Stimulated activated CD4-positive, alpha-beta T cell treated with anti-CD3 and anti-CD28 coated beads, Interleukin-12 subunit alpha, Interleukin-12 subunit beta, amount 100 ng/mL, for 4 hours (primary cell): ENCODE measurements around the gene SLIT1.
"Not testable (repeated sequence)": the region's sequence is repeated elsewhere in the genome, so short reads cannot be mapped to it uniquely, and the experiment has no call there.

Experiments
- DNase-seq: peaks from one replicate; pipeline ENCODE4 v3.0.0-alpha.2; 2020

SLIT1 gene

GRCh38 chr10:97103316-97104080 is 82.3 kb downstream of the SLIT1 start:
- DNase-seq: no peak

GRCh38 chr10:97102441-97102840 is 83.3 kb downstream of the SLIT1 start:
- no peak for DNase-seq

DNA sequence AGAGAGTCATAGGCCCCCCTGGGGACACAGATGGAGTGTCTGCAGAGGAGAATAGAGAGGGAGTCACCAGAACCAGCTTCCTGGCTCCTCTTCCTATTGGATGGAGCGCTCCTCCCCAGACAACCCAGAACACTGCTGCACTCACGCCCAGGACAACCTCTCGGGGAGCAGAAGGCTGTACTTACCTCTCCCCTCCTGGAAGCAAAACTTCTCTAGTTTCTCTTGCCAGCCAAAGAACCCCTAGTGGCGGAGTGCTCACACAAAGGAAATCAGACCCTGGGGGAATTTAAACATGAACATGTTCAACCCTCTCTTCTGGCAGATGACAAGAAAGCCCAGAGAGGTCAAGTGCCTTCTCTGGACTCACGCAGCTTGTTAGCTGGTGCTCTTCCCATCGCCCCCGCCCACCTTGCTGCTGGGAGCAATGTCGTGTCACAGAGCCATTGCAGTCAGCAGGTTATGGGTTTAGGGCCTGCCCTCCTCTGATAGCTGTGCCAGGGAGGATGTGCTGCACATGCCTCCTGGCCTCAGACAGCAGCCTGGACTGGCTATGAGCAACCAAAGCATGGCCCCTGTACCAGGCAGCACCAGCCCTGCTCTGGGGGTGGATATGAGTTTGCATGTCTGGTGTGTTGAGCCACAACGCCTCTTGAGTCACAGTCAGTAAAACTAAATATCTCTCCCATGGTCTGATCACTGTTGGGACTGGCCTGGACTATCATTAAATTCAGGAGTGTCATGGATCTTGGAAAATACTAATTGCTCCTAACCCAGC is 84.4 kb downstream of the SLIT1 start:
- no peak for DNase-seq

GRCh38 chr10:97100657-97101056 is 85.1 kb downstream of the SLIT1 start:
- no peak for DNase-seq

GRCh38 chr10:97099868-97100267 is 85.9 kb downstream of the SLIT1 start:
- DNase-seq: no peak

GRCh38 chr10:97099089-97099488 is 86.7 kb downstream of the SLIT1 start:
- no peak for DNase-seq

DNA sequence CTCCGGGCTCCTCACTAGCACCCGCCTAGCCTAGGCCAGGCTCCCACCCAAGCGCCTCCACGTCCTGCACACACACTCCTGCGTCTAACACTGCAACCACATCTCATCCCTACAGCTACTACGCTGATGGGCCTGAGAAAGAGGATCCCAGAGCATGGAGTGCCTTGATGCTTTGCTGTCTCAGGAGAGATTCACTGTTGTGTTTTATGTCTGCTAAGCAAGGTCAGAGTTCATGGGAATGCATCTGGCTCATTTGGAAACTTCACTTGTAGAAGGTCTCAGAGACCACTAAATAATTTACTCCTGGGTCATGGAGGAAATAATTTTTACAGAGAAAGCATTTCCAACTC is 88.7 kb downstream of the SLIT1 start:
- no peak for DNase-seq

GRCh38 chr10:97096261-97097083 is 89.3 kb downstream of the SLIT1 start:
- no peak for DNase-seq

GRCh38 chr10:97095701-97096260 is 90.0 kb downstream of the SLIT1 start:
- no peak for DNase-seq

DNA sequence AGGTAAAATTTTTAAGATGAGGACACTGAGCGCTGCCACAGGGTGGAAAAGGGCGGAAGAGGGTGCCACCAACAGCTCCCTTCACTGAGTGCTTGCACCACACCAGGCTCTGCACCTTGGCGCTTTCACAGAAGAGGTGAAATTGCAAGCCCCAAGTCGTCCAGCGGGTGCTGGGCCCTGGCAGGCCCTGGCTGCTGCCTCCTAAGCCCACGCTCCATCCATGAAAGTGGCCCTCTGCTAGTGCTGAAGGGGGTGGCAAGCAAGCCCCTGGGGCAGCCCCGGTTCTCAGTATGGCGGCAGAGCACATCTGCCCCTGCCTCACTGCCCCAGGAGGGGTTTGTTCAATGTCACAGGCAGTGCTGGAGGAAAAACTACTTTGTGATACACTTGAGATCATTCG is 95.1 kb downstream of the SLIT1 start:
- no peak for DNase-seq

- DNase-seq: no peak
These were observed 95.7 kb downstream of the SLIT1 start for GRCh38 chr10:97090035-97090434.

DNA sequence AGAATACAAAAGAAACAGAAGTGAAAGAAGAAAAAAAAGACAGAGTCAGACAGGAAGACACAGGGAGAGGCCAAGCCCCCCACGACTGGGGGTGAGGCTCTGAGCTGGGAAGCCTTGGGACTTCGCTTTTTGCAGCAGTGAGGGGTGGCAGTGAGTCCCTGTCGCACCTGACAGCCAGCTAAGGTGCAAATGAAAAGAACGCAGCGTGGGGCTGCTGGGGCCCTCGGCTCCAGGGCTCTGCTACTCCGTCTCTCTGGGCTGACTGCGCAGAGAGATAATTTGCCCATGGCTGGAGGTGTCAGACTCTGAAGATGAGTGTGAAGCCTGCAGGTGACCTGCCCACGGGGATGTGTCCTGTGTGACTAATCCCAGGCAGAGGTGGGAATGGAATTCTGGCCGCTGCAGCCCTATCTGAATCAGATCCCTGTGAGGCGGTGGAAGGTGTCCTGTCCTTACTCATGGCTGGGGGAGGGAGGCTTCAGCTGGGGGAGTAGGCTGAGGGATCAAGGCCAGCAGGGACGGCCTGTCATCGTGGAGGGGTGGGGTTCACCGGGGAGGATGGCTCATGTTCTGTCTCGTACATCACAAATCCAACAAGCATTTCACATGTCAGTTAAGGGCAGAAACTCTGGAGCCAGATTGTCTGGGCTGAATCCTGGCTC is 96.4 kb downstream of the SLIT1 start:
- DNase-seq: no peak

DNA sequence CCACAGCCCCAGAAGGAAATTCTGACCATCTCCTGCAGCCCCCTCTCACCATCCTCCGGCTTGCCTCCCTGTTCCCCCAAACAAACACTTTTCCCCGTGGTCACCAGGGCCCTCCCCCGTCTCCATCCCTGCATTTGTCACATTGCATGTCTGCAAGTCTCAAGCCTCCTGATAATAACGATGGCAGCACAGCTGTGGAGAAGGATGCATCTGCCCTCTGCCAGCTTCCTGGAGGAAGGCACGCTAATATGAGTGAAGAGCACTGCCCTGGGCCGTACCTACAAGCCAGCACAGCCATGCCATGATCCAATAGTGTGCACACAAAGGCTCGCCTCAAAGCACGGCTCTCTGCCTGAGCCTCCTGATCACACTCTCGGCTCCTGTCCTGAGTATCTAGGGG is 98.5 kb downstream of the SLIT1 start:
- no peak for DNase-seq

- DNase-seq: no peak
These were observed 99.2 kb downstream of the SLIT1 start for GRCh38 chr10:97086530-97086929.

DNA sequence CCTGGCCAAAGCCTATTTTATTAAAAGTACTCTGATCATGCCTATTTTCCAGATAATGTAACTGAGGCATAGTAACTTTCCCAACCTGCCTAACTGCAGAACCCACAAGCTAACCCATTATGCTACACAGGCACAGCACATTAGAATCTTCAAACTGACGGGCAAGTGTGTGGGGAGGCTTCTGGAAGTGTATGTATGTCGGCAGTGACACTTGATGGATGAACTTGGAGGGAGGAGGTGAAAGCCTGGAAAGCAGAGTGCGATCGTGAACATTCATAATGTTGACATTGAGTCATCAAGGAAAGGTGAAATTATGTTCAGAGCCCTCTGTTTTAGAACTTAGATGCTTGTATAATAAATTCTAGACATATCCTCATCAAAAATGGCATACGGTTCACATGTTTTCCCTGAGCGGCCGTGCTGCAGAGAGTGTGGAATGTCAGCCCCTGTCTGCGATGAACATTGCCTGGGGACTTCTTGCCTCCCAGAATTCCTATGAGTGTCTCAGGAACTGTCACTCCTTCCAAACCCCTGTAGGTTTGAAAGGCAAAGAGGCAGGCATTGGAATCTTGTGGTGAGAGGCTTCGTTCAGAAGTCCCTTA is 102.4 kb downstream of the SLIT1 start:
- DNase-seq: no peak

DNA sequence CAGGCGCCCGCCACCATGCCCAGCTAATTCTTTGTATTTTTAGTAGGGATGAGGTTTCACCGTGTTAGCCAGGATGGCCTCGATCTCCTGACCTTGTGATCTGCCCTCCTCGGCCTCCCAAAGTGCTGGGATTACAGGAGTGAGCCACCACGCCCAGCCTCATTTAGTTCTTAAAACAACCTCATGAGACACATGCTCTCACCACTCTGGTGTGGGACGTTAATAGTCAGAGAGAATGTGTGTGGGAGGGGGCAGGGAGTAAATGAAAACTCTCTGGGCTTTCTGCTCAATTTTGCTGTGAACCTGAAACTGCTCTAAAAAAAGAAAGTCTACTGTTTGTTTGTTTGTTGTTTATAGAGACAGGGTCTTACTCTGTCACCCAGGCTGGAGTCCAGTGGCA is 103.2 kb downstream of the SLIT1 start:
- DNase-seq: not testable (repeated sequence)

DNA sequence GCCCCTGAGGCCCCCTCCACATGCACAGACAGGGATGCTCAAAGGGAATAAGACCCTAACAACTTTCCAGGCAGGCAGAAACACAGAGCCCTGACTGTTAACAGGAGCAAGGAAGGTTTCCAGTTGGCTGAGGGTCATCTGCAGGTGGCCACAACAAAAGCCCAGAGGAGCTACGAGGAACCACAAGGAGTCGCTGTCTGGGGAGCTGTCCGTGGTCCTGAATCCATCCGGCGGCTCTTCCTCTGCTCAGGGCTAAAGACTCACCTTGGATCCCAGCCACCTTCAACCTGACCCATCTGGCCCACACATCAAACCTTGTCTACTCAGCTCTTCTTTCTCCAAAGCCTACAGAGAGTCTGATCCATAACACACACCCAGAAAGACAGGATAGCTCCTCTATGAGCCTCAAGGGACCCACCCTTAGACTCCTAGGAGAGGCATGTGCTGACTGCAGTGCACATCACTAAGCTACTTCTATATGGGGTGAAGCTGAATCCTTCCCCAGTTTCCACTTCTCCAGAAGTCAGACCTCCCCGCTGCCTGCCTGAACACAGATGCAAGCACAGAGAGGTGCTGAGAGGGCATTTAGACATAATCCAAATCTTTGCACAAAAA is 104.0 kb downstream of the SLIT1 start:
- DNase-seq: peak; percentile 54

GRCh38 chr10:97080051-97080776 is 105.5 kb downstream of the SLIT1 start:
- DNase-seq: no peak

- no peak for DNase-seq
These were observed 106.3 kb downstream of the SLIT1 start for GRCh38 chr10:97079448-97079847.

DNA sequence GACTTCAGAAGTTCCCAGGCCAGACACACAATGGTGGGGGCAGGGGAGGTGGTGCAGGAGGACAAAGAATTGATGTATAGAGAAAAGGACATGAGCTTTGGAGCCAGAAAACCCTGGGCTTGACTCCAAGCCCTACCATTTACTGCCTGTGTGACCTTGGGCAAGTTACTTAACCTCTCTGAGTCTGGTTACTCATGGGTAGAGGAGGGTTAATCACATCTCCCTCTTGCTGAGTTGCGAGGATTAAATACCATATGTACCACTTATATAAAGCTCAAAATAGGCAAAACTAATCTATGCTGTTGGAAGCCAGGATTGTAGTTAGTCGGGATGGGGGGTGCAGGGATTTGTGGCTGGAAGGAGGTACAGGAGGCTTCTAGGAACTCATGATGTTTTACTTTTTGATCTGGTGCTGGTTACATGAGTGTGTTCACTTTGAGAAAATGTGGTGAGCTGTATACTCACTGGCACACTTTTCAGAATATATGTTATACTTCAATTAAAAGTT is 106.8 kb downstream of the SLIT1 start:
- no peak for DNase-seq
